ENCODE measurements around the gene ELMO1. TPM values are rescaled to one million over a fixed set of nuclear protein-coding genes. Genes with fewer than 3 reads are reported as not detected.

Gene ELMO1
- total and polyA plus RNA-seq, 2 of the 13 experiments (the other 11 are each of a cell fraction or from before 2014, with no cell fraction given), result 0.11 to 0.17 TPM

- H3K9me3 ChIP-seq (ENCODE audit: low read length), result no peaks in the 10 kb centered on the region
- no peak overlapping the region for H2AFZ ChIP-seq (ENCODE audit: low read length)
- TF ChIP-seq ZNF850 (CRISPR knock-in tag; conservative IDR thresholded peaks at IDR 0.05), result no peak
- no peak for TF ChIP-seq CHD2 (IDR thresholded peaks at IDR 0.05; ENCODE audit: low read depth, low read length)
- TF ChIP-seq ARID3A (IDR thresholded peaks at IDR 0.05; ENCODE audit: low read depth, low read length), result no peak
- no peak for TF ChIP-seq ZNF512B (CRISPR knock-in tag; IDR thresholded peaks at IDR 0.05; ENCODE audit: borderline replicate concordance)
- TF ChIP-seq SIX4 (CRISPR knock-in tag; IDR thresholded peaks at IDR 0.05), result no peak
- no peak for TF ChIP-seq FOSL2 (CRISPR knock-in tag; IDR thresholded peaks at IDR 0.05)
- TF ChIP-seq MIER3 (CRISPR knock-in tag; IDR thresholded peaks at IDR 0.05; ENCODE audit: borderline replicate concordance), result no peak
- TF ChIP-seq ATF1 (CRISPR knock-in tag; IDR thresholded peaks at IDR 0.05), result no peak
- TF ChIP-seq FIP1L1 (IDR thresholded peaks at IDR 0.05; ENCODE audit: borderline replicate concordance, insufficient read depth, low read depth, low read length), result no peak
- TF ChIP-seq CCAR2 (optimal IDR thresholded peaks at IDR 0.05; ENCODE audit: low read depth, low read length), result no peak
- TF ChIP-seq ZNF512 (CRISPR knock-in tag; IDR thresholded peaks at IDR 0.05), result no peak
- TF ChIP-seq ISL2 (CRISPR knock-in tag; IDR thresholded peaks at IDR 0.05), result no peak
- TF ChIP-seq KDM2A (CRISPR knock-in tag; IDR thresholded peaks at IDR 0.05; ENCODE audit: borderline replicate concordance, low read depth), result no peak
- TF ChIP-seq KLF16 (CRISPR knock-in tag; IDR thresholded peaks at IDR 0.05), result no peak
- TF ChIP-seq ZNF737 (CRISPR knock-in tag; IDR thresholded peaks at IDR 0.05; ENCODE audit: borderline replicate concordance), result no peak
- TF ChIP-seq EED (CRISPR knock-in tag; IDR thresholded peaks at IDR 0.05), result no peak
- no peaks in the 10 kb centered on the region for H3K79me2 ChIP-seq (ENCODE audit: insufficient read depth, low read length)
- no peaks in the 10 kb centered on the region for H3K36me3 ChIP-seq (replicated peaks in 1 of 2; ENCODE audit: control insufficient read depth in 1 of 2, insufficient read depth in 2 of 2, low read length in 2 of 2)
- H3K9ac ChIP-seq (ENCODE audit: insufficient read depth, low read depth, low read length), result no peak overlapping the region
- H3K4me3 ChIP-seq (replicated peaks in 1 of 3; ENCODE audit: insufficient read depth in 1 of 3, low read depth in 2 of 3, low read length in 3 of 3), result no peak overlapping the region
- H3K27ac ChIP-seq (ENCODE audit: extremely low read length, insufficient read depth, low read length), result no peak overlapping the region
- in situ Hi-C loops (cut with HindIII; ENCODE audit: extremely low pct_ligation_motif_present, low pct_unique_long_range_greater_than_20kb), result no loop called here
- no peak for ATAC-seq
- H3K27me3 ChIP-seq (ENCODE audit: control insufficient read depth in 1 of 2, insufficient read depth in 2 of 2, low read length in 2 of 2), result no peaks in the 10 kb centered on the region; a peak in 1 of 5 replicates
- WGBS (ENCODE audit: low lambda C conversion rate), result 53% methylated on average over 6 of the region's 6 CpGs
- CTCF ChIA-PET (ENCODE audit: low intra/inter-chr PET ratio, low total read pairs), result interaction anchor here (0.5 kb wide), 1 partner anchor 130 kb away, joined by 3 read pairs; no protein-coding TSS in a partner anchor
- FAIRE-seq, result no peak
- no TSS peak for BruUV-seq (replicated peaks)
- POLR2A ChIA-PET, result no interaction called here
- H3K4me1 ChIP-seq (ENCODE audit: insufficient read depth, low read length), result peaks cover 20% of the 10 kb centered on the region
- no peak for DNase-seq (ENCODE audit: low spot score)
- no peak overlapping the region for H3K4me2 ChIP-seq (ENCODE audit: low read depth, low read length)
- H4K20me1 ChIP-seq (ENCODE audit: insufficient read depth, low read length), result no peaks in the 10 kb centered on the region
- intact Hi-C loops (cut with micrococcal nuclease; ENCODE audit: unreplicated experiment), result no loop called here
These were observed 334.9 kb downstream of the ELMO1 start for GRCh38 chr7:37113661-37114355.

All from HepG2 (cell line).